ENCODE results near the gene DEDD2.

- TF ChIP-seq CTCF (IDR thresholded peaks at IDR 0.05) = no peak
- no peak for TF ChIP-seq POLR2A (IDR thresholded peaks at IDR 0.05)
- peak in 3 of 4 donors; percentile 26 to 54 (median 37) for TF ChIP-seq POLR2AphosphoS5 (IDR thresholded peaks at IDR 0.05)
These were observed 35.1 kb upstream of the DEDD2 start for GRCh38 chr19:42252365-42253244.
